ENCODE results near the gene NRG2.

Gene NRG2

GRCh38 chr5:139838381-139839197, 204.5 kb downstream of the NRG2 start:
- no peak for ATAC-seq

GRCh38 chr5:139837711-139838380, 205.3 kb downstream of the NRG2 start:
- TF ChIP-seq ZFP3 (CRISPR knock-in tag; IDR thresholded peaks at IDR 0.05): no peak
- TF ChIP-seq PPARA (CRISPR knock-in tag; IDR thresholded peaks at IDR 0.05; ENCODE audit: borderline replicate concordance): no peak
- no peak for TF ChIP-seq ZNF565 (CRISPR knock-in tag; conservative IDR thresholded peaks at IDR 0.05; ENCODE audit: low read depth)
- TF ChIP-seq, protein P1, sequence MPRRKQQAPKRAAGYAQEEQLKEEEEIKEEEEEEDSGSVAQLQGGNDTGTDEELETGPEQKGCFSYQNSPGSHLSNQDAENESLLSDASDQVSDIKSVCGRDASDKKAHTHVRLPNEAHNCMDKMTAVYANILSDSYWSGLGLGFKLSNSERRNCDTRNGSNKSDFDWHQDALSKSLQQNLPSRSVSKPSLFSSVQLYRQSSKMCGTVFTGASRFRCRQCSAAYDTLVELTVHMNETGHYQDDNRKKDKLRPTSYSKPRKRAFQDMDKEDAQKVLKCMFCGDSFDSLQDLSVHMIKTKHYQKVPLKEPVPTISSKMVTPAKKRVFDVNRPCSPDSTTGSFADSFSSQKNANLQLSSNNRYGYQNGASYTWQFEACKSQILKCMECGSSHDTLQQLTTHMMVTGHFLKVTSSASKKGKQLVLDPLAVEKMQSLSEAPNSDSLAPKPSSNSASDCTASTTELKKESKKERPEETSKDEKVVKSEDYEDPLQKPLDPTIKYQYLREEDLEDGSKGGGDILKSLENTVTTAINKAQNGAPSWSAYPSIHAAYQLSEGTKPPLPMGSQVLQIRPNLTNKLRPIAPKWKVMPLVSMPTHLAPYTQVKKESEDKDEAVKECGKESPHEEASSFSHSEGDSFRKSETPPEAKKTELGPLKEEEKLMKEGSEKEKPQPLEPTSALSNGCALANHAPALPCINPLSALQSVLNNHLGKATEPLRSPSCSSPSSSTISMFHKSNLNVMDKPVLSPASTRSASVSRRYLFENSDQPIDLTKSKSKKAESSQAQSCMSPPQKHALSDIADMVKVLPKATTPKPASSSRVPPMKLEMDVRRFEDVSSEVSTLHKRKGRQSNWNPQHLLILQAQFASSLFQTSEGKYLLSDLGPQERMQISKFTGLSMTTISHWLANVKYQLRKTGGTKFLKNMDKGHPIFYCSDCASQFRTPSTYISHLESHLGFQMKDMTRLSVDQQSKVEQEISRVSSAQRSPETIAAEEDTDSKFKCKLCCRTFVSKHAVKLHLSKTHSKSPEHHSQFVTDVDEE (CRISPR knock-in tag; IDR thresholded peaks at IDR 0.05): no peak
- TF ChIP-seq TCF4 (CRISPR knock-in tag; IDR thresholded peaks at IDR 0.05; ENCODE audit: borderline replicate concordance): no peak
- TF ChIP-seq, protein P2, sequence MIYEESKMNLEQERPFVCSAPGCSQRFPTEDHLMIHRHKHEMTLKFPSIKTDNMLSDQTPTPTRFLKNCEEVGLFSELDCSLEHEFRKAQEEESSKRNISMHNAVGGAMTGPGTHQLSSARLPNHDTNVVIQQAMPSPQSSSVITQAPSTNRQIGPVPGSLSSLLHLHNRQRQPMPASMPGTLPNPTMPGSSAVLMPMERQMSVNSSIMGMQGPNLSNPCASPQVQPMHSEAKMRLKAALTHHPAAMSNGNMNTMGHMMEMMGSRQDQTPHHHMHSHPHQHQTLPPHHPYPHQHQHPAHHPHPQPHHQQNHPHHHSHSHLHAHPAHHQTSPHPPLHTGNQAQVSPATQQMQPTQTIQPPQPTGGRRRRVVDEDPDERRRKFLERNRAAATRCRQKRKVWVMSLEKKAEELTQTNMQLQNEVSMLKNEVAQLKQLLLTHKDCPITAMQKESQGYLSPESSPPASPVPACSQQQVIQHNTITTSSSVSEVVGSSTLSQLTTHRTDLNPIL (CRISPR knock-in tag; IDR thresholded peaks at IDR 0.05; ENCODE audit: low read depth): no peak
- no peak for TF ChIP-seq TOX (CRISPR knock-in tag; IDR thresholded peaks at IDR 0.05; ENCODE audit: borderline replicate concordance)
- no peak for TF ChIP-seq ESRRG (CRISPR knock-in tag; IDR thresholded peaks at IDR 0.05)
- TF ChIP-seq, protein P3, sequence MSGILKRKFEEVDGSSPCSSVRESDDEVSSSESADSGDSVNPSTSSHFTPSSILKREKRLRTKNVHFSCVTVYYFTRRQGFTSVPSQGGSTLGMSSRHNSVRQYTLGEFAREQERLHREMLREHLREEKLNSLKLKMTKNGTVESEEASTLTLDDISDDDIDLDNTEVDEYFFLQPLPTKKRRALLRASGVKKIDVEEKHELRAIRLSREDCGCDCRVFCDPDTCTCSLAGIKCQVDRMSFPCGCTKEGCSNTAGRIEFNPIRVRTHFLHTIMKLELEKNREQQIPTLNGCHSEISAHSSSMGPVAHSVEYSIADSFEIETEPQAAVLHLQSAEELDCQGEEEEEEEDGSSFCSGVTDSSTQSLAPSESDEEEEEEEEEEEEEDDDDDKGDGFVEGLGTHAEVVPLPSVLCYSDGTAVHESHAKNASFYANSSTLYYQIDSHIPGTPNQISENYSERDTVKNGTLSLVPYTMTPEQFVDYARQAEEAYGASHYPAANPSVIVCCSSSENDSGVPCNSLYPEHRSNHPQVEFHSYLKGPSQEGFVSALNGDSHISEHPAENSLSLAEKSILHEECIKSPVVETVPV (CRISPR knock-in tag; IDR thresholded peaks at IDR 0.05): no peak
- TF ChIP-seq GLIS3 (CRISPR knock-in tag; IDR thresholded peaks at IDR 0.05): no peak
- no peak for TF ChIP-seq ISL1 (CRISPR knock-in tag; IDR thresholded peaks at IDR 0.05)
- no peak for TF ChIP-seq ZFP30 (CRISPR knock-in tag; IDR thresholded peaks at IDR 0.05)
- no peak for TF ChIP-seq OSR1 (CRISPR knock-in tag; IDR thresholded peaks at IDR 0.05)
- TF ChIP-seq SNAI2 (CRISPR knock-in tag; IDR thresholded peaks at IDR 0.05): no peak
- TF ChIP-seq CSDC2 (CRISPR knock-in tag; IDR thresholded peaks at IDR 0.05): no peak
- TF ChIP-seq ZC3H10 (CRISPR knock-in tag; IDR thresholded peaks at IDR 0.05): no peak
- no peak for TF ChIP-seq ZNF8 (CRISPR knock-in tag; IDR thresholded peaks at IDR 0.05)
- TF ChIP-seq RARB (CRISPR knock-in tag; IDR thresholded peaks at IDR 0.05): no peak
- TF ChIP-seq, protein P4, sequence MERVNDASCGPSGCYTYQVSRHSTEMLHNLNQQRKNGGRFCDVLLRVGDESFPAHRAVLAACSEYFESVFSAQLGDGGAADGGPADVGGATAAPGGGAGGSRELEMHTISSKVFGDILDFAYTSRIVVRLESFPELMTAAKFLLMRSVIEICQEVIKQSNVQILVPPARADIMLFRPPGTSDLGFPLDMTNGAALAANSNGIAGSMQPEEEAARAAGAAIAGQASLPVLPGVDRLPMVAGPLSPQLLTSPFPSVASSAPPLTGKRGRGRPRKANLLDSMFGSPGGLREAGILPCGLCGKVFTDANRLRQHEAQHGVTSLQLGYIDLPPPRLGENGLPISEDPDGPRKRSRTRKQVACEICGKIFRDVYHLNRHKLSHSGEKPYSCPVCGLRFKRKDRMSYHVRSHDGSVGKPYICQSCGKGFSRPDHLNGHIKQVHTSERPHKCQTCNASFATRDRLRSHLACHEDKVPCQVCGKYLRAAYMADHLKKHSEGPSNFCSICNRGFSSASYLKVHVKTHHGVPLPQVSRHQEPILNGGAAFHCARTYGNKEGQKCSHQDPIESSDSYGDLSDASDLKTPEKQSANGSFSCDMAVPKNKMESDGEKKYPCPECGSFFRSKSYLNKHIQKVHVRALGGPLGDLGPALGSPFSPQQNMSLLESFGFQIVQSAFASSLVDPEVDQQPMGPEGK (CRISPR knock-in tag; IDR thresholded peaks at IDR 0.05; ENCODE audit: borderline replicate concordance): no peak
- no peak for ATAC-seq

More at GRCh38 chr5:139838381-139839197, 204.5 kb downstream of the NRG2 start:
- TF ChIP-seq CSDC2 (CRISPR knock-in tag; IDR thresholded peaks at IDR 0.05): no peak
- no peak for TF ChIP-seq SNAI2 (CRISPR knock-in tag; IDR thresholded peaks at IDR 0.05)
- TF ChIP-seq ZNF565 (CRISPR knock-in tag; conservative IDR thresholded peaks at IDR 0.05; ENCODE audit: low read depth): no peak
- TF ChIP-seq POU6F1 (CRISPR knock-in tag; IDR thresholded peaks at IDR 0.05; ENCODE audit: borderline replicate concordance, low read depth): no peak
- TF ChIP-seq ZC3H10 (CRISPR knock-in tag; IDR thresholded peaks at IDR 0.05): no peak
- no peak for TF ChIP-seq TCF4 (CRISPR knock-in tag; IDR thresholded peaks at IDR 0.05; ENCODE audit: borderline replicate concordance)
- TF ChIP-seq OSR1 (CRISPR knock-in tag; IDR thresholded peaks at IDR 0.05): no peak
- TF ChIP-seq ISL1 (CRISPR knock-in tag; IDR thresholded peaks at IDR 0.05): no peak
- no peak for TF ChIP-seq GLIS3 (CRISPR knock-in tag; IDR thresholded peaks at IDR 0.05)
- no peak for TF ChIP-seq ARNTL (CRISPR knock-in tag; IDR thresholded peaks at IDR 0.05; ENCODE audit: borderline replicate concordance, low read depth)
- TF ChIP-seq ZNF8 (CRISPR knock-in tag; IDR thresholded peaks at IDR 0.05): no peak
- TF ChIP-seq, protein P4 (CRISPR knock-in tag; IDR thresholded peaks at IDR 0.05; ENCODE audit: borderline replicate concordance): no peak
- no peak for TF ChIP-seq ZFP30 (CRISPR knock-in tag; IDR thresholded peaks at IDR 0.05)
- no peak for TF ChIP-seq ZNF70 (CRISPR knock-in tag; IDR thresholded peaks at IDR 0.05)
- TF ChIP-seq BACH2 (CRISPR knock-in tag; IDR thresholded peaks at IDR 0.05; ENCODE audit: borderline replicate concordance): no peak
- no peak for TF ChIP-seq RARB (CRISPR knock-in tag; IDR thresholded peaks at IDR 0.05)
- no peak for TF ChIP-seq TOX (CRISPR knock-in tag; IDR thresholded peaks at IDR 0.05; ENCODE audit: borderline replicate concordance)
- no peak for TF ChIP-seq ESRRG (CRISPR knock-in tag; IDR thresholded peaks at IDR 0.05)
- no peak for TF ChIP-seq ZFP3 (CRISPR knock-in tag; IDR thresholded peaks at IDR 0.05)
